ENCODE data around the gene PLSCR2.

- TF ChIP-seq CTCF (IDR thresholded peaks at IDR 0.05; ENCODE audit: low read depth, low read length) (no peak), EZH2phosphoT487 (IDR thresholded peaks at IDR 0.05; ENCODE audit: low read depth) (no peak)
Measured at GRCh38 chr3:146505516-146505915, 36.2 kb upstream of the PLSCR2 start.
